Kidney glomerular epithelial cell (primary cell): ENCODE measurements around the gene FBXO24.

Source experiments
- DNase-seq: peaks from one replicate; lab custom pipeline; 2025; lab: John Stamatoyannopoulos, UW

FBXO24 gene

DNA sequence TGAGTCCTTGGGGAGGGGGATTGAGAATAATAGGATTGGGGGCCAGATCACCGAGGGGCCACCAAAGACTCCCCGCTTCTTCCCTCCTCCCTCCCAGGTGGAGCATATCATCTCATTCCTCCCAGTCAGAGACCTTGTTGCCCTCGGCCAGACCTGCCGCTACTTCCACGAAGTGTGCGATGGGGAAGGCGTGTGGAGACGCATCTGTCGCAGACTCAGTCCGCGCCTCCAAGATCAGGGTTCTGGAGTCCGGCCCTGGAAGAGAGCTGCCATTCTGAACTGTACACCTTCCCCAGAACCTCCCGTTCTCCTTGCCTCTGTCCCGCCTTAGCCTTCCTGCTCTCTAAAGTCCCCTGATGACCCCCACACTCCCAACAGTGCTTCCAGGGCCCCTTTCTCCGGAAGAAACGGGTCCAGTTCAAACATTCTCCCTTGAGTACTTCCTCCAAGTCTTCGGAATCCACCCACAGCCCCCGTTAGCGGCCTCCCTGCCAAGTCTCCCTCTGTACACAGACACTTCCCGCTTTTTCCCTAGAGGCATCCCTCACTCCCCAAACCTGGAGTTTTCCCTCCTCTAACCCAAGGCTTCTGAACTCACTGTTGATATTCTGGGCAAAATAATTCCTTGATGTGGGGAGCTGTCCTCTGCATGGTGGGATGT is 4.1 kb downstream of the FBXO24 start:
- DNase-seq: no peak

DNA sequence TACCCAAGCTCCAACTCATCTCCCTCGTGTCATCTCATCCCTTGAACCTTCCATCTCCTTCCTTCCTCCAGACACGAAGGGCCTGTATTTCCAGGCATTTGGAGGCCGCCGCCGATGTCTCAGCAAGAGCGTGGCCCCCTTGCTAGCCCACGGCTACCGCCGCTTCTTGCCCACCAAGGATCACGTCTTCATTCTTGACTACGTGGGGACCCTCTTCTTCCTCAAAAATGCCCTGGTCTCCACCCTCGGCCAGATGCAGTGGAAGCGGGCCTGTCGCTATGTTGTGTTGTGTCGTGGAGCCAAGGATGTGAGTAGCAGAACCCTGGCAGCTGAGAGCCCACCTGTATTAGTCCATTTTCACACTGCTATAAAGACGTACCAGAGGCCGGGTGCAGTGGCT is 5.5 kb downstream of the FBXO24 start:
- DNase-seq: no peak

DNA sequence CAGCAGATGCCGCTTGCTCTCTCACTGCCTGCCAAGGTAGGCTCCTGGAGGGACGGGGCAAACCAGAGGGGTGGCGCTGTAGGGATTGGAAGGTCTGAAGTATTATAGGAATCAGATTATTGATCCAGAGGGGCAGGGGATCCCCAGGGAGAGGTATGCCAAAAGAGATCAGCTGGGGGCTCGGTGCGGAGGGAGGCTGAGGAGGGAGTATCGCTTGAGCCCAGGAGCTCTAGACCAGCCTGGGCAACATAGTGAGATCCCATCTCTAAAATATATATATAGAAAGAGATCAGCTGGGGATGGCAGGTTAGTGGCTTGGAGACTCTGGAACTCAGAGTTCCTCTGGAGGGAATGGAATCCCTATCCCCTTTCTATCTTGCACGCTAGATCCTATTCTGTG is 9.1 kb downstream of the FBXO24 start:
- no peak for DNase-seq

DNA sequence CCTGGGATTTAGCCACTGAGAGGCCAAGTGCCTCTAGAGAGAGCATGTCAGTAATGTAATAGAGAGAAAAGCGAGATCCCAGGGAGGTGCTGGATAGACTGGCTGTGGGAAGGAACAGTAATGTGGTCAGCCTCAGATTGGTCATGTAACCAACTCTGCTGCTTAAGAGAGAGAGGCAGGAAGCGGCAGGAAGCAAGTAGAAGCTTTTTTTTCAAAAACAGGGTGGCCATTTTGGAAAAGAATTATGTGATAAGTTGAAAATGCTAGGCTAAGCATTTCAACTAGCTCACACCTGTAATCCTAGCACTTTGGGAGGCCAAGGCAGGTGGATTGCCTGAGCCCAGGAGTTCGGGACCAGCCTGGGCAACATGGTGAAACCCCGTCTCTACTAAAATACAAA is 12.3 kb downstream of the FBXO24 start:
- DNase-seq: no peak

DNA sequence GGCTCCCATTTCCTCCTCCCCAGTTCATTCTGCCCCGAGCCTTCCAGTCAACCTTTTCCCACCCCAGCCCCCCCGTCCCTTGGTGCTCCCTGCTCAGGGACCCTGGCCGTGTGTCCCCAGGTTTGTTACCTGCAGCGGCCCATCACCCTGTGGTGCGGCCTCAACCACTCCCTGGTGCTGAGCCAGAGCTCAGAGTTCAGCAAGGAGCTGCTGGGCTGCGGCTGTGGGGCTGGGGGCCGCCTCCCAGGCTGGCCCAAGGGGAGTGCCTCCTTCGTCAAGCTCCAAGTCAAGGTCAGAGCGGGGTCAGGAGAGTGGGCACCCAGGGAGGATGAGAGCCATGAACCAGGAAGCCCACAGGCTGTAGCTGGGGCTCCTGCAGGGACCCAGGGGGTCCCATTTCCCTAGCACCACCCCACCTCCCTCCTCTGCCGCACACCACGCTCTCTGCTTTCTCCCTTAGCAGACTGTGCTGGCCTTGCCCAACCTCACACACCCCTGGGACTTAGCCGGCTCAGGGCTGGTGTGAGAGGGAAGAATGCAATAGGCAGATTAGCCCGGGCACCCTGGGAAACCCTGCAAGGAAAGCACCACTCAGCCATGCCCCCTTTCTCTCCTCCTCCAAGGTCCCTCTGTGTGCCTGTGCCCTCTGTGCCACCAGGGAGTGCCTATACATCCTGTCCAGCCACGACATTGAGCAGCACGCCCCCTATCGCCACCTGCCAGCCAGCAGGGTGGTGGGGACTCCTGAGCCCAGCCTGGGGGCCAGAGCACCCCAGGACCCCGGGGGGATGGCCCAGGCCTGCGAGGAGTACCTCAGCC is 14.0 kb downstream of the FBXO24 start:
- no peak for DNase-seq

DNA sequence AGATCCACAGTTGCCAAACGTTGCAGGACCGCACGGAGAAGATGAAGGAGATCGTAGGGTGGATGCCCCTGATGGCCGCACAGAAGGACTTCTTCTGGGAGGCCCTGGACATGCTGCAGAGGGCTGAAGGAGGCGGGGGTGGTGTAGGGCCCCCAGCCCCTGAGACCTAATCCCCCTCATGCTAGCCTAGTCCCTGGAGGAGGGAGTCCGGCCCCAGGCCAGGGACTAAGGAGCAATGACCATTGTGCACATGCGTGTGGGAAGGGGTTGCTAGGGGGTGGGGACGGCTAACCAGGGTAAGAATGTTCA is 14.6 kb downstream of the FBXO24 start:
- no peak for DNase-seq

DNA sequence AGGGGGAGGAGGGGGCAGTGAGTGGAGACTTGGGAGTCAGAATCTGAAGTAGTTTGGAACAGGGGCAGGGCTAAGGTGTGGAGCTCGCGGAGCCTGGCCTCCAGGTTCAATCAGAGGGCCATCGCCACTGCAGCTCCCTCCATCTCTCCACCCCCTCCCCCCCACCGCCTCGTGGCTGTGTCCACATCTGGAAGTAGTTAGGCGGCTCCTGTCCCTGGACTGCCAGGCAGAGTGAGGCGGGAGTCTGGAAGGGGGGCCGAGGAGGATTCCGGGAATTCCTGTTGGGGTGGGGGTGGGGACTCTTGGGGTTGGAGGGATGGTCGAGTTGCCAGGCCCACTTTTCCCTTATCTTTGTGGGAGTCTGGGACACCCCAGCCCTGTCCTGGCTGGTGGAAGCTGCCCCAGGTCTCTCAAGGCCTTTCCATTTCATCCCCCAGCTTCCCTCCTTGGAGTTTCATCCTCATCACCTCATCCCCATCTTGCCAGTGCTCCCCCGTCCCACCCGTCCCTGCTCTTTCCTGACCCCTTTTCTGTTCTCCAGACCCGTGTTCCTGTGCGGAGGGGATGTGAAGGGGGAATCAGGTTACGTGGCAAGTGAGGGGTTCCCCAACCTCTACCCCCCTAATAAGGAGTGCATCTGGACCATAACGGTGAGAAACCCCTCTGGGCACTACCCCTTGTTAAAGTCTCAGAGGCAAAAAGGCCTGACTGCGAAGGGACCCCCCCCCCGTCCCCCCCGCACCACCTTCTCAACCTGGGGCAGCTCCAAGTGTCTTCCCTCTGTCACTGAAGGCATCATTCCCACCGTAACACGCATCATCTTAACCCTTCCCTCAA is 17.0 kb downstream of the FBXO24 start:
- DNase-seq: no peak

DNA sequence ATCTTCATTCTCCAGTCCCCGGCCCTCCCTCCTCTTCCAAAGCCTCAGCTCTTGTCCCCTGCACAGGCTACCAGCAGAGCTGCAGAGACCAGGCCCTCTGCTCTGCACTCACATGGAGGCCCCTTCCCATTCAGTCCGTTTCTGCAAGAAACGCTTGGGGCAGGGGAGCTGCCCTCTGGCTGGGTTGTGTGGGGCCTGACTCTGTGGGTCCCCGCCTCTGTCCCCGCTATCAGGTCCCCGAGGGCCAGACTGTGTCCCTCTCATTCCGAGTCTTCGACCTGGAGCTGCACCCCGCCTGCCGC is 17.5 kb downstream of the FBXO24 start:
- DNase-seq: no peak

DNA sequence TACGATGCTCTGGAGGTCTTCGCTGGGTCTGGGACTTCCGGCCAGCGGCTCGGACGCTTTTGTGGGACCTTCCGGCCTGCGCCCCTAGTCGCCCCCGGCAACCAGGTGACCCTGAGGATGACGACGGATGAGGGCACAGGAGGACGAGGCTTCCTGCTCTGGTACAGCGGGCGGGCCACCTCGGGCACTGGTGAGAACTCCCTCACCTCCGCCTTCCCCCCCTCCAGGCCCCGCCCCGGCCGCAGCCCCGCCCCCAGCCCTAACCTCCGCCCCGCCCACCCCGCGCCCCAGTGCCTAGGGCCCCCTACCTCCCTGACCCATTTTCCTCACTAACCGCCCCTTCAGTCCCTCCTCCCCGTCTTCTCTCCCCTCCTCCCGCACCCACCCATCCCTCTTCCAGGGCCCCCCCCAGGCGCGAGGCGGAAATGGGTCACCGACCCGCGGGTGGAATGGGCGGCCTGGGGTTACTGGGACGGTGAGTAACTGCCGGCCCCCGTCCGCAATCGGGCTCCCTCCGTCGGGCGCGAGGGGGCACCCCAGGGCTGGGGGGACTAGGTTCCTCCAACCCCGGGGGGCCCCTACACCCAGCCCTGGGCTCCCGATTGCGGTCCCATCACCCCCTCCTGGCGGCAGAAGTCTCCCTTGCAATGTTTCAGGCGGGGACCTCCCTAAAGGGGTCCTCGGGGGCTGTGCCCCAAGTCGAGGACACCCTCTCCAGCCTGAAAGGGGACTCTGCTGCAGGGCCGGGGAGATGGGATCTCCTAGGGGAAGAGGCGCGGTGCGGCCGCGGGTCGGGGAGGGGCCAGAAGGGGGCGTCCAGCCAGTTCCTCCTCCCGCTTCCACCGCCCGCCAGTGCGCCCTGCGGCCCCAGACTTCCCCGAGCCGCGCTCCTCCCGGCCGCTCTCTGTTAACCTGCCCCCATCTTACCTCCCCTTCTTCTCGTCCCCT is 18.2 kb downstream of the FBXO24 start:
- DNase-seq: no peak

DNA sequence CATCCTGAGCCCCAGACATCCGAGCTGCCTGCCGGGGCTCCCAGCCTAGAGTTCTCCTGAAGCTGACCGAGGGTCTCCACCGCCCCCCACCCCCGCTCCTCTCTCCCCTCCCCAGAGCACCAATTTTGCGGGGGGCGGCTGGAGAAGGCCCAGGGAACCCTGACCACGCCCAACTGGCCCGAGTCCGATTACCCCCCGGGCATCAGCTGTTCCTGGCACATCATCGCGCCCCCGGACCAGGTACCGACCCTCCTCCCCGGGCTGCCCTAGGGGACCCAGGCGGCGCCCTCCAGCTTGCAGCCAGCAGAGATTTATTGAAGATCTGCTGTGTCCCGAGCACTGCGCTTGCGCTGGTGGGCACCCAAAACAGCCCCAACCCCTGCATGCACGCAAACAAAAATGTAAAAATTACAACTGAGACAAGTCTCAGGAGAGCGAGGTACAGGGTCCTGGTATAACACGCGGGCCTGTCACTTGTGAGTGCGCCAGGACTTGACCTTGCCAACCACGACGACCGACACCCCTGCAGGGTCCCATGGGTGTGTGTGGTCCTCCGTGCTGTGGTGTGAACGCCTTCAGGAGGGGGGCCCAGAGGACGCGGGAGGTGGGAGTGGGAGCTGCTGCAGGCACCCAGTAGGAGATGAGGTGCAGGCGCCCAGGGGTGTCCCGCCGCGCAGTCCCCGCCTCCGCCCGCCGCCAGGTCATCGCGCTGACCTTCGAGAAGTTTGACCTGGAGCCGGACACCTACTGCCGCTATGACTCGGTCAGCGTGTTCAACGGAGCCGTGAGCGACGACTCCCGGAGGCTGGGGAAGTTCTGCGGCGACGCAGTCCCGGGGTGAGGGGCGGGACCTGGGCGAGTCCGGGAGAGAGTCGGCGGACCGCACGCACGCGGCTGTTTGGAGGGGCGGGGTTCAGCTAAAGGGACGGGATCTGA is 19.1 kb downstream of the FBXO24 start:
- DNase-seq: no peak

DNA sequence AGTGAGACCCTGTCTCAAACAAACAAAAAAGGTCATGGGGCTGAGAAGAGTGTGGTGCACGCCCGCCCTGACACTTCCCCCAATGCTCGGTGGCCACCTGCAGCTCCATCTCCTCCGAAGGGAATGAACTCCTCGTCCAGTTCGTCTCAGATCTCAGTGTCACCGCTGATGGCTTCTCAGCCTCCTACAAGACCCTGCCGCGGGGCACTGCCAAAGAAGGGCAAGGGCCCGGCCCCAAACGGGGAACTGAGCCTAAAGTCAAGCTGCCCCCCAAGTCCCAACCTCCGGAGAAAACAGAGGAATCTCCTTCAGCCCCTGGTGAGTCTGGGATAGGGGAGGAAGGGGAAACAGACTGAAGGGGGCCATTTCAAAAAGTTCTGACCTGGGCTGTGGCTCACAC is 20.2 kb downstream of the FBXO24 start:
- no peak for DNase-seq

DNA sequence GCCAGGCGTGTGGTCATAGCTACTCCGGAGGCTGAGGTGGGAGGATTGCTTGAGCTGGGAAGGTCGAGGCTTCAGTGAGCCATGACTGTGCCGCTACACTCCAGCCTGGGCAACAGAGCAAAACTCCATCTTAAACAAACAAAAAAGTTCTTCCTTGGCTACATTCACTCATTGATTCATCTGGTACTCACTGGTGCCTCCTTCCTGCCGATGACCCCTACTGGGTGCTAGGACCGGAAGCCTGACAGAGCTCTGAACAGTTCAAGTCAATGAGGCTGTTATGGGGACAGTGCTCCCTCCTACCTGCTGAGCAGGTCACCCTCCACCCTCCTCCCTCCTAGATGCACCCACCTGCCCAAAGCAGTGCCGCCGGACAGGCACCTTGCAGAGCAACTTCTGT is 21.0 kb downstream of the FBXO24 start:
- DNase-seq: peak; percentile 47

DNA sequence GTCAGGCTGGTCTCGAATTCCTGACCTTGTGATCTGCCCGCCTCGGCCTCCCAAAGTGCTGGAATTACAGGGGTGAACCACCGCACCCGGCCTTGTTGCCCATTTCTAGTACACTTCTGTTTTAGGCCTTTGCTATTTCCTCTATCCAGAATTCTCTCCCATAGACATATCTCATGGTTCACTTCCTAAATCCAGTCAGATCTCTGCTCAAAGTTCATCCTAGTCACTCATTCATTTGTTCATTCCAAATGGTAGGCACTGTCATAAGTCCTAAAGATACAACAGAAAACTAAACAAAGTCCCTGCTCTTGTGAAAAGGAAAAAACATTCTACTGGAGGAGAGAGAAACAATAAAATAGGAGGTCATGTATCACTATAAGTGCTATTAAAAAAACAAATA is 23.8 kb downstream of the FBXO24 start:
- no peak for DNase-seq

DNA sequence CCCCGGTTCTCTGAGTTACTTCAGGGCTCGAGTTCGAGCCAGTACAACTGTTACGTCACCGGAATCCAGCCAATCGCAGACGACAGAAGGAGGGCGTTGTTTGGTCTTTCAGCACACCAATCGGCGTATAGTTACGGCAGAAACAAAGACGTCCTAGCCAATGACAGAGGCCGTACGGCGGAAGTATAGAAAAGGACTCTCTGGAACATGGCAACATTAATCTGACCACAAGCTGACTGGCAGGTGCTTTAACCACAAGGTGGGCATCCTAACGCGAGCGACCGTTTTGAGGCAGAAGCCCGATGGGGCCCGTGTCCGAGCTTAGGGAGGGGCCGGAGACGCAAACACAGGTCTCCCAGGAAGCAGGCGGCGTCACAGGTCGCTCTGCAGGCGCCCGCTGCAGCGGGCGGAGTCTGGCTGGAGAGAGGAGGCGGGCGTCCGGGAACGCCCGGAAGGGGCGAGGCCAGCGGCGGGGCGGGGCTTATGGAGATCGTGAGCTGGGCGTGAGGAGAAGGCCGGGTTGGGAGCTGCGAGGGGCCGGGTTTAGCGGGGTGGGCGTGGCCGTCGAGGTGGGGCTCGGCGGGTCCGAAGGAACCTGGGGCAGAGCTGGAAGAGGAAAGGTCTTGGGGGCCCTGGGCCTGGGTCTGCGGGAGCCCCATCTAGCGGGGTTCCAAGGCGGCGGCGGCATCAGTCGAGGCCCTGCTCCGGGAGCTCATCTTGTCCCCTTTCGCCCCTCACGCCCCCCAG is 26.0 kb downstream of the FBXO24 start, which contains the start of gene MOSPD3:
MOSPD3 (plus strand) TSS at position 558 of the 747 bp plus-strand sequence. CDS start 252 bp downstream, outside the sequence.
- DNase-seq: peak; percentile 98

DNA sequence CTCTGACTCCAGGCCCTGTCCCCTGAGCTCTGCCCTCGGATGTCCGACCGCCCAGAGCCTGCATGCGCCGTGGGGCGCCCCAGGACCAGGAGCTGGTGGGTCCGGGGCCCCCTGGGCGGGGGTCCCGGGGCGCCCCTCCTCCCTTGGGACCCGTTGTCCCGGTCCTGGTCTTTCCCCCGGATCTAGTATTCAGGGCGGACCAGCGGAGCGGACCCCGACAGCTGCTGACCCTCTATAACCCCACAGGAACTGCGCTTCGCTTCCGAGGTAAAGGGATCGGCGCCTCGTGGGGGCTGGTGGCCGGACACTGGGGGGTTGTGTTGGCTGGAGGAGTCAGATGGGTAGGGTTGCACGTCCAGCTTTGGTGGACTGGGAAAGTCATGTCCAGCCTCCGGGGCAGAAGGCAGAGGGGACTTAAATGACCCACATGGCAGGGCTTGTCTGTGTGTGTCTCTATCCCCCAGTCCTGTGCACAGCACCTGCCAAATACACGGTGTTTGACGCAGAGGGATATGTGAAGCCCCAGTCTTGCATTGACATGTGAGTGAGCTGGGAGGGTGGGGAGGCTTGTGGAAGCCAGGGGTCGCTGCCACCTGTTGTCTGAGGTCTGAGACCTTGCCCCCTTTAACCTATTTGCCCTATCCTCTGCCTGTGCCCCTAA is 26.7 kb downstream of the FBXO24 start:
- DNase-seq: no peak

DNA sequence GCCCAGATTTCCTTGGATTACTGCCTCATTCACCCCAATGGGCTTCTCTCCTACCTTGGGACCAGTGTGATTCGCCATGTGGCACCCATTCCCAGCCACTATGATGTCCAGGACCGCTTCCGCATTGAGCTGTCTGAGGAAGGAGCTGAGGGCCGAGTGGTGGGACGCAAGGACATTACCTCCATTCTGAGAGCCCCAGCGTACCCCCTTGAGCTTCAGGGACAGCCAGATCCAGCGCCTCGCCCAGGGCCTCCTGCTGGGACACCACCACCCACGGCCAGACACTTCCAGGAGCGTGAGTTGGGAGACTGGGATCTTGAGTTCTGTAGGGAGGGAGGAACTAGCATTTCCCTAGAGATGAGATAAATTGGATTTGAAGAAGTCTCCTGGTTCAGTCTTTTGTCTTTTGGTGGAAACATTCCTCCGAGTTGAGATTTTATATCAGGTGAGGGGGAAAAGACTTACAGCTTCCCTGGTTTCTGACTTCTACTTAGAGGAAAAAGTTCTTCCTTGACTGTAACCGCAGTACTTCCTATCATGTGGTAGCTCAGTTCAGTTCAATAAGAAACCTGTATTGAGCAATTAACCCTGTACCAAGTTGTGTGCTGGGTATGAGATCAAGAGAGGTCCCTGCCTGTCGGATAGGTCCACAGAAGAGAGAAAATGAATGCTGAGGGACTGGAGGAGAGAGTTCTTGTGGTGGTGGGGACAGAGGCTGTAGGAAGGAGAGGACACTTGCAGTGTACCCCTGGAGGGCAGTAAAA is 27.5 kb downstream of the FBXO24 start:
- DNase-seq: no peak

DNA sequence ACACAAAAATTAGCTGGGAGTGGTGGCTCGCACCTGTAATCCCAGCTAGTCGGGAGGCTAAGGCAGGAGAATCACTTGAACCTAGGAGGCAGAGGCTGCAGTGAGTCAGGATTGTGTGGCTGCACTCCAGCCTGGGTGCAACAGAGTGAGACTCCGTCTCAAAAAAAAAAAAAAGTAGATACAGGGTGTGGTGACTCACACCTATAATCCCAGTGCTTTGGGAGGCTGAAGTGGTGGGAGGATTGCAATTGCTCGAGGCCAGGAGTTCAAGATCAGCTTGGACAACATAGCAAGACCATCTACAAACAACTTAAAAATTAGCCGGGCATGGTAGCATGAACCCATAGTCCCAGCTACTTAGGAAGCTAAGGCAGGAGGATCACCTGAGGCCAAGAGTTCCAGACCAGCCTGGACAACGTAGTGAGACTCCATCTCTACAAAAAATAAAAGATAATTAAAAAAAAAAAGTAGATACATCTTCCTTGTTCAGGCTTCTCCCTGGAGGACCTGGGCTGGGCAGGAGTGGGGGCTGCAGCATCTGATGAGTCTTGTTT is 28.3 kb downstream of the FBXO24 start:
- no peak for DNase-seq

DNA sequence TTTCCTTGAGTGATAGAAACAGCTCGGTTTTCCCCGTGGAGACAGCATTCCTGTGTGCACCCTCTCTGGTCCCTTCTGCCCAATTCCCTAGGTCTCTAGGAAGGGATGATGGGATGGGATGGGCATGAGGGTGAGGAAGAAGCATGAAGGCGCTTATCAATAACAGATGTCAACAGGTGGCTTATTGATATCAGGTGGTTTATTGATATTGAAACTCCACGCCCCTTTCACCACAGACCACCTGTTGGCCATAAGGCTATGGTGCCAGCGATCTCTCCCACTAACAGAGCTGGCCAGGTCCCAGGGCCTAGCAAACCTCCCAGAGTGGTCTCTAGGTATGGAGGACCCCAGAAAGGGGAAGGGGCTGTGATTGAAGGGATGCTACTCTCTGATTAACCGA is 34.1 kb downstream of the FBXO24 start:
- no peak for DNase-seq
